ENCODE data around the gene RNF213. TPM values are rescaled to one million over a fixed set of nuclear protein-coding genes. Genes with fewer than 3 reads are reported as not detected.

The RNF213 gene
- polyA plus RNA-seq, 1 of the 3 experiments (the other 2 are of a cell fraction): 57.5 TPM

DNA sequence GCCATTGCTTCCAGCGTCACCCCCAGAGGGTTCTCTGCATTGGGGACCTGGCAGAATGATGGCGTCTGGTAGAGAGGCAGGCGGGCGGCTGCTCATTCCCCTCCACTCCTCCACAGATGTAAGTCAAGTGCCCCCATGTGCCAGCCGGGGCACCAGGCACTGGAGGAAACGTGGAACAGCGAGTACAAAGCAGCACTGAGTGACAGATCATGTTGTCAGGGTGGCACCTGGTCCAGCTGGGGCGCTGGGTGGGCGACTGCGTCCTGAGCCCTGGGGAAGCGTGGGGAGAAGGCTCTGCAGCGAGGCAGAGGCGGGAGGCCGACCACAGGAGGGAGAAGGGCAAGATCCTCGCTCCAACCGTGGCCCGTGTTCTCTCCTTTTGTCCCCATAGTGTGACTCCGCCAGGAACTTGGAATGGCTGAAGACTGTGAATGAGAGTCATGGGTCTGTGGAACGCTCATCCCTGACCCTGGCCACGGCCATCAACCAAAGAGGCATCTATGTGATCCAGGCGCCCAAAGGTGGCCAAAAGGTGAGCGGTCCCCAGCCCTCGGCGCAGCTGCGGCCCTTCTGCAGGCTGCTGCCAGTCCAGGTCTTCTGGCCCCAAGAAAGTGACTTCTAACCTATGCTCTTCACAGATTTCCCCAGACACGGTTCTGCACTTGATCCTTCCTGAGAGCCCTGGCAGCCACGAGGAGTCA is 76.7 kb downstream of the RNF213 start:
- no peak overlapping the region for H3K4me3 ChIP-seq (ENCODE audit: low read depth in 2 of 2, low read length in 1 of 2)
- ChIA-PET CTCF (no interaction called here), POLR2A (no interaction called here)
- H3K36me3 ChIP-seq (replicated peaks in 1 of 2; ENCODE audit: control insufficient read depth in 1 of 2, insufficient read depth in 2 of 2, low read length in 1 of 2): peaks cover 58 to 67% of the 10 kb centered on the region in 2 experiments
- no peaks in the 10 kb centered on the region for H3K9me2 ChIP-seq
- H3K4me1 ChIP-seq (ENCODE audit: control insufficient read depth in 1 of 2, insufficient read depth in 2 of 2, low read depth in 1 of 2, low read length in 1 of 2): no peaks in the 10 kb centered on the region
- no peaks in the 10 kb centered on the region for H4K20me1 ChIP-seq (ENCODE audit: insufficient read depth)
- no peak overlapping the region for H2AFZ ChIP-seq (ENCODE audit: low read depth)
- no peaks in the 10 kb centered on the region for H3K27me3 ChIP-seq (ENCODE audit: insufficient read depth)
- no peaks in the 10 kb centered on the region for H3K79me2 ChIP-seq (ENCODE audit: insufficient read depth)
- WGBS (ENCODE audit: low lambda C conversion rate): 91% methylated on average over 27 of the region's 27 CpGs
- no peak overlapping the region for H3K9ac ChIP-seq
- DNase-seq: no peak
- no peak overlapping the region for H3K27ac ChIP-seq (ENCODE audit: low read depth in 2 of 2, low read length in 1 of 2)
- no peaks in the 10 kb centered on the region for H3F3A ChIP-seq (replicated peaks; ENCODE audit: insufficient read depth)
- H3K4me2 ChIP-seq: no peak overlapping the region
- TF ChIP-seq, protein P1, sequence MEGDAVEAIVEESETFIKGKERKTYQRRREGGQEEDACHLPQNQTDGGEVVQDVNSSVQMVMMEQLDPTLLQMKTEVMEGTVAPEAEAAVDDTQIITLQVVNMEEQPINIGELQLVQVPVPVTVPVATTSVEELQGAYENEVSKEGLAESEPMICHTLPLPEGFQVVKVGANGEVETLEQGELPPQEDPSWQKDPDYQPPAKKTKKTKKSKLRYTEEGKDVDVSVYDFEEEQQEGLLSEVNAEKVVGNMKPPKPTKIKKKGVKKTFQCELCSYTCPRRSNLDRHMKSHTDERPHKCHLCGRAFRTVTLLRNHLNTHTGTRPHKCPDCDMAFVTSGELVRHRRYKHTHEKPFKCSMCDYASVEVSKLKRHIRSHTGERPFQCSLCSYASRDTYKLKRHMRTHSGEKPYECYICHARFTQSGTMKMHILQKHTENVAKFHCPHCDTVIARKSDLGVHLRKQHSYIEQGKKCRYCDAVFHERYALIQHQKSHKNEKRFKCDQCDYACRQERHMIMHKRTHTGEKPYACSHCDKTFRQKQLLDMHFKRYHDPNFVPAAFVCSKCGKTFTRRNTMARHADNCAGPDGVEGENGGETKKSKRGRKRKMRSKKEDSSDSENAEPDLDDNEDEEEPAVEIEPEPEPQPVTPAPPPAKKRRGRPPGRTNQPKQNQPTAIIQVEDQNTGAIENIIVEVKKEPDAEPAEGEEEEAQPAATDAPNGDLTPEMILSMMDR (IDR thresholded peaks at IDR 0.05): no peak
- no peak for TF ChIP-seq FOSL2 (IDR thresholded peaks at IDR 0.05; ENCODE audit: borderline replicate concordance, low read depth)
- TF ChIP-seq, protein P2, sequence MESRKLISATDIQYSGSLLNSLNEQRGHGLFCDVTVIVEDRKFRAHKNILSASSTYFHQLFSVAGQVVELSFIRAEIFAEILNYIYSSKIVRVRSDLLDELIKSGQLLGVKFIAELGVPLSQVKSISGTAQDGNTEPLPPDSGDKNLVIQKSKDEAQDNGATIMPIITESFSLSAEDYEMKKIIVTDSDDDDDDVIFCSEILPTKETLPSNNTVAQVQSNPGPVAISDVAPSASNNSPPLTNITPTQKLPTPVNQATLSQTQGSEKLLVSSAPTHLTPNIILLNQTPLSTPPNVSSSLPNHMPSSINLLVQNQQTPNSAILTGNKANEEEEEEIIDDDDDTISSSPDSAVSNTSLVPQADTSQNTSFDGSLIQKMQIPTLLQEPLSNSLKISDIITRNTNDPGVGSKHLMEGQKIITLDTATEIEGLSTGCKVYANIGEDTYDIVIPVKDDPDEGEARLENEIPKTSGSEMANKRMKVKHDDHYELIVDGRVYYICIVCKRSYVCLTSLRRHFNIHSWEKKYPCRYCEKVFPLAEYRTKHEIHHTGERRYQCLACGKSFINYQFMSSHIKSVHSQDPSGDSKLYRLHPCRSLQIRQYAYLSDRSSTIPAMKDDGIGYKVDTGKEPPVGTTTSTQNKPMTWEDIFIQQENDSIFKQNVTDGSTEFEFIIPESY (IDR thresholded peaks at IDR 0.05; ENCODE audit: borderline replicate concordance, low read depth): no peak
- TF ChIP-seq NRF1 (IDR thresholded peaks at IDR 0.05; ENCODE audit: low read depth, low read length): no peak
- no peak for TF ChIP-seq SMC3 (IDR thresholded peaks at IDR 0.05; ENCODE audit: low read depth, low read length)
- TF ChIP-seq JUND (IDR thresholded peaks at IDR 0.05): no peak
- TF ChIP-seq, protein P3, sequence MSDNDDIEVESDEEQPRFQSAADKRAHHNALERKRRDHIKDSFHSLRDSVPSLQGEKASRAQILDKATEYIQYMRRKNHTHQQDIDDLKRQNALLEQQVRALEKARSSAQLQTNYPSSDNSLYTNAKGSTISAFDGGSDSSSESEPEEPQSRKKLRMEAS (IDR thresholded peaks at IDR 0.05; ENCODE audit: low read depth): no peak
- no peak for TF ChIP-seq MEF2A (IDR thresholded peaks at IDR 0.05; ENCODE audit: borderline replicate concordance, low read depth)
- TF ChIP-seq TCF12 (IDR thresholded peaks at IDR 0.05): no peak
- no peak for TF ChIP-seq FOXJ3 (CRISPR knock-in tag; IDR thresholded peaks at IDR 0.05)
- no peak for TF ChIP-seq FOXM1 (IDR thresholded peaks at IDR 0.05; ENCODE audit: low read depth)
- no peak for TF ChIP-seq YY1 (IDR thresholded peaks at IDR 0.05; ENCODE audit: low read depth)
- no peak for TF ChIP-seq SIN3A (IDR thresholded peaks at IDR 0.05; ENCODE audit: borderline replicate concordance, low read depth, low read length)
- TF ChIP-seq CHD2 (IDR thresholded peaks at IDR 0.05; ENCODE audit: low read length, partially characterized antibody): no peak
- TF ChIP-seq, protein P4, sequence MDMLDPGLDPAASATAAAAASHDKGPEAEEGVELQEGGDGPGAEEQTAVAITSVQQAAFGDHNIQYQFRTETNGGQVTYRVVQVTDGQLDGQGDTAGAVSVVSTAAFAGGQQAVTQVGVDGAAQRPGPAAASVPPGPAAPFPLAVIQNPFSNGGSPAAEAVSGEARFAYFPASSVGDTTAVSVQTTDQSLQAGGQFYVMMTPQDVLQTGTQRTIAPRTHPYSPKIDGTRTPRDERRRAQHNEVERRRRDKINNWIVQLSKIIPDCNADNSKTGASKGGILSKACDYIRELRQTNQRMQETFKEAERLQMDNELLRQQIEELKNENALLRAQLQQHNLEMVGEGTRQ (IDR thresholded peaks at IDR 0.05; ENCODE audit: borderline replicate concordance, low read depth, low read length): no peak
- no peak for TF ChIP-seq RCOR1 (IDR thresholded peaks at IDR 0.05; ENCODE audit: low read length)
- TF ChIP-seq, protein P5, sequence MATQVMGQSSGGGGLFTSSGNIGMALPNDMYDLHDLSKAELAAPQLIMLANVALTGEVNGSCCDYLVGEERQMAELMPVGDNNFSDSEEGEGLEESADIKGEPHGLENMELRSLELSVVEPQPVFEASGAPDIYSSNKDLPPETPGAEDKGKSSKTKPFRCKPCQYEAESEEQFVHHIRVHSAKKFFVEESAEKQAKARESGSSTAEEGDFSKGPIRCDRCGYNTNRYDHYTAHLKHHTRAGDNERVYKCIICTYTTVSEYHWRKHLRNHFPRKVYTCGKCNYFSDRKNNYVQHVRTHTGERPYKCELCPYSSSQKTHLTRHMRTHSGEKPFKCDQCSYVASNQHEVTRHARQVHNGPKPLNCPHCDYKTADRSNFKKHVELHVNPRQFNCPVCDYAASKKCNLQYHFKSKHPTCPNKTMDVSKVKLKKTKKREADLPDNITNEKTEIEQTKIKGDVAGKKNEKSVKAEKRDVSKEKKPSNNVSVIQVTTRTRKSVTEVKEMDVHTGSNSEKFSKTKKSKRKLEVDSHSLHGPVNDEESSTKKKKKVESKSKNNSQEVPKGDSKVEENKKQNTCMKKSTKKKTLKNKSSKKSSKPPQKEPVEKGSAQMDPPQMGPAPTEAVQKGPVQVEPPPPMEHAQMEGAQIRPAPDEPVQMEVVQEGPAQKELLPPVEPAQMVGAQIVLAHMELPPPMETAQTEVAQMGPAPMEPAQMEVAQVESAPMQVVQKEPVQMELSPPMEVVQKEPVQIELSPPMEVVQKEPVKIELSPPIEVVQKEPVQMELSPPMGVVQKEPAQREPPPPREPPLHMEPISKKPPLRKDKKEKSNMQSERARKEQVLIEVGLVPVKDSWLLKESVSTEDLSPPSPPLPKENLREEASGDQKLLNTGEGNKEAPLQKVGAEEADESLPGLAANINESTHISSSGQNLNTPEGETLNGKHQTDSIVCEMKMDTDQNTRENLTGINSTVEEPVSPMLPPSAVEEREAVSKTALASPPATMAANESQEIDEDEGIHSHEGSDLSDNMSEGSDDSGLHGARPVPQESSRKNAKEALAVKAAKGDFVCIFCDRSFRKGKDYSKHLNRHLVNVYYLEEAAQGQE (IDR thresholded peaks at IDR 0.05; ENCODE audit: low read depth, low read length): no peak
- no peak for TF ChIP-seq EP300 (IDR thresholded peaks at IDR 0.05; ENCODE audit: borderline replicate concordance in 1 of 2, low read depth in 1 of 2, low read length in 1 of 2)
- TF ChIP-seq, protein P6, sequence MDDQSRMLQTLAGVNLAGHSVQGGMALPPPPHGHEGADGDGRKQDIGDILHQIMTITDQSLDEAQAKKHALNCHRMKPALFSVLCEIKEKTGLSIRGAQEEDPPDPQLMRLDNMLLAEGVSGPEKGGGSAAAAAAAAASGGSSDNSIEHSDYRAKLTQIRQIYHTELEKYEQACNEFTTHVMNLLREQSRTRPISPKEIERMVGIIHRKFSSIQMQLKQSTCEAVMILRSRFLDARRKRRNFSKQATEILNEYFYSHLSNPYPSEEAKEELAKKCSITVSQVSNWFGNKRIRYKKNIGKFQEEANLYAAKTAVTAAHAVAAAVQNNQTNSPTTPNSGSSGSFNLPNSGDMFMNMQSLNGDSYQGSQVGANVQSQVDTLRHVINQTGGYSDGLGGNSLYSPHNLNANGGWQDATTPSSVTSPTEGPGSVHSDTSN (IDR thresholded peaks at IDR 0.05): no peak
- no peaks in the 10 kb centered on the region for H3K9me3 ChIP-seq

Measured in SK-N-SH (cell line).